ENCODE measurements around the gene RNF43.
A peak's percentile ranks its signal among the peaks of the same experiment; 100 is the strongest.

RNF43 gene

DNA sequence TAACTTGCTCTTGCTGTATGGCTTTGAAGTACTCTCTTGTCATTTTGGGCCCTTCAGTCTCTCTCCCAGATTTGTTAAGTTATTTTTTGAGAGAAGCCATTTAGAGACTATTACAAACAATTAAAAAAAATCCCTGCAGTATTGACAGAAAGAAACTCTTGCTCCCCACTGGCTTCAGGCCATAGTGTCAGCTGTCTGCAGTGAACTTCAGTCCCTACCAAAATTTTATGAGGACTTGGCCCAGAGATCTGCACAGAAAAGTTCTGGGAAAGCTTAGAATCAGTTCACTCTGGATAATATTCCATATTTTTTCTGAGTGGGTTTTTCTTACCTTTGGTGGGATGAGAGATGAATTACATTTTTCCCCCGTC lies 34.5 kb downstream of the RNF43 start:
- peaks cover 30 to 31% of the 10 kb centered on the region in 2 donors for H3K4me1 Mint-ChIP-seq (ENCODE audit: low read depth in 2 of 2)
- no peak for DNase-seq
- ATAC-seq (replicated peaks) = no peak
- no peak overlapping the region for H3K4me3 Mint-ChIP-seq
- no peaks in the 10 kb centered on the region for H3K27me3 Mint-ChIP-seq
- H3K36me3 Mint-ChIP-seq (ENCODE audit: insufficient read depth) = peaks cover 3% of the 10 kb centered on the region
- H3K9me3 Mint-ChIP-seq = no peaks in the 10 kb centered on the region
- H3K27ac Mint-ChIP-seq = peak overlapping the region; percentile 2 to 89

DNA sequence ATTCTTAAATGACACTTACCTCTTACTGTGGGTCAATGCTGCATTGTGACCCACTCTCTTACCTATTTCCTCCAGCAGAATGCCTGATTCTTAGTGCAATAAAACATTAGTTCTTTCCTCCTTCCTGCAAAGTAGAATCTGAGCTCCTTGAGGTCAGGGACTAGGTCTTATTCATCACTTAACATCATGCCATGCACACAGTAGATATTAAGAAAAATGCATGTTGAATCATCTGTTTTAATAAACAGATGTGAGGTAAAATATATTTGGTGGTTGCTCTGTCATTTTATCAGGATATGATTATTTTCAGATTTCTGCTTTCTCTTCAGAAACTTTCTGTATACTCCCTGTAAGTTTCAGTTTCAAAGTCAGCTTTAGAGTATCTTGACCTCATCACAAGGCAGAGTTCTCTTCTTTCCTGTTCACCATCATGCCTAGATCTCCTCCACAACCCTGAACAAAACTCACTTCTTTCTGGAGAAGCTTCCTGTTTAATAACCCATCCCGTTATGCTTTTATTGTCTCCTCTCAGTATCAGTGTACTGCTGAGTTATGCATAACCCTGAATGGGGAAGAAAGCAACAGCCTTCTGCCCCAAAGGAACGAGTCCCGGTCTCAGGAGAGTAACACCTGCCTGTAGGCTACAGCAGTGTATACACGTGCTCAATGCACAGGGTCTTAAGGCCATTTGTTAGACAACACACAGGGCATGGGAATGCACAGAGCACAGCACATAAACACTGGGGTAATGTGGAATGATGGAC lies 35.0 kb downstream of the RNF43 start:
- peak; percentile 56 for ATAC-seq (replicated peaks)
- peak overlapping the region; percentile 2 to 89 for H3K27ac Mint-ChIP-seq
- H3K27me3 Mint-ChIP-seq = no peaks in the 10 kb centered on the region
- no peaks in the 10 kb centered on the region for H3K9me3 Mint-ChIP-seq
- H3K4me1 Mint-ChIP-seq (ENCODE audit: low read depth in 2 of 2) = peaks cover 29 to 34% of the 10 kb centered on the region in 2 donors
- peak overlapping the region; percentile 26 to 51 for H3K4me3 Mint-ChIP-seq
- H3K36me3 Mint-ChIP-seq (ENCODE audit: insufficient read depth) = peaks cover 3% of the 10 kb centered on the region
- DNase-seq = no peak

DNA sequence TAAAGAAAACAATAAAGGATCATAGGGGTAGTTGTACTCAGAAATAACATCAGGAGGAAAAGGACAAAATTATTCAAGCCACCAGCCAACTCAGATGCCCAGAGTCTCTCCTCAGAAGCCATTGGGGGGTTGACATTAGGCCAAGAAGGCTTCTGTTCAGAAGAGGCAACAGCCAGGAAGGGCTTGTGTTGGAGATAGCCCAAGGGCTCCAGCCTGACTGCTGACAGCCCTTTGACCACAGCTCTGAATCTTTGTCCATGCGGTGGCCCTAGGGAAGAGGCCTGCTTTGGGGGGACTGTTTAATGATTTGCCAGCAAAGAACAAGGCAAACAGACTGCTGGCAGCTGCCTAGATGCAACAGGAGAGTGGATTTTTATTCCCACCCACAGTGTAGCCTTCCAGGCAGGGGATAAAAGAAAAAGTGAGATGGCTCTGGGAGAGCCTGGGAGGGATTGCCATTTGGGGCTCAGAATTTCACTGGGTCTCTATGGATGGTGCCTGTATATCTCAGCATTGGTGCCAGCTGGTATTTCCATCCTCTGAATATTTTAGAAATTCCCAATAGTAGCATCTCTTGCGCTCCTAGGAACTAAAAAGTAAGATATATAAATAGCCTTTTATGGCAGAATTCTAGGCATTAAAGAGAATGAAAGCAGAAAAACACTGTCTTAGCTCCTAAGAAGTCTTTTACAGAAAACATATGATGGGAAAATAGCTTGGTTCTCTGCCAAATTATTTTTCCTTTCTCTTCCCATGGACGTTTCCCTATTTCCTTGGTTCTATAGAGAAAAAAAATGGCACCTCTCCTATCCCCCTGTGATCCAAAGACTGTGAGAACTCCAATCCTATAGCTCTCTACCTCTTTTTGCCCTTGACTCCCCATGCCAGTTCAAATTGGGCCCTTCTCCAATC lies 36.0 kb downstream of the RNF43 start:
- ATAC-seq (replicated peaks) (no peak), DNase-seq (no peak)
- no peaks in the 10 kb centered on the region for H3K27me3 Mint-ChIP-seq
- peaks cover 25 to 36% of the 10 kb centered on the region in 2 donors for H3K4me1 Mint-ChIP-seq (ENCODE audit: low read depth in 2 of 2)
- H3K36me3 Mint-ChIP-seq (ENCODE audit: insufficient read depth) = peaks cover 3% of the 10 kb centered on the region
- H3K4me3 Mint-ChIP-seq = peak overlapping the region in 1 of 2 donors; percentile 51
- H3K27ac Mint-ChIP-seq = peak overlapping the region; percentile 64 to 89
- H3K9me3 Mint-ChIP-seq = no peaks in the 10 kb centered on the region

DNA sequence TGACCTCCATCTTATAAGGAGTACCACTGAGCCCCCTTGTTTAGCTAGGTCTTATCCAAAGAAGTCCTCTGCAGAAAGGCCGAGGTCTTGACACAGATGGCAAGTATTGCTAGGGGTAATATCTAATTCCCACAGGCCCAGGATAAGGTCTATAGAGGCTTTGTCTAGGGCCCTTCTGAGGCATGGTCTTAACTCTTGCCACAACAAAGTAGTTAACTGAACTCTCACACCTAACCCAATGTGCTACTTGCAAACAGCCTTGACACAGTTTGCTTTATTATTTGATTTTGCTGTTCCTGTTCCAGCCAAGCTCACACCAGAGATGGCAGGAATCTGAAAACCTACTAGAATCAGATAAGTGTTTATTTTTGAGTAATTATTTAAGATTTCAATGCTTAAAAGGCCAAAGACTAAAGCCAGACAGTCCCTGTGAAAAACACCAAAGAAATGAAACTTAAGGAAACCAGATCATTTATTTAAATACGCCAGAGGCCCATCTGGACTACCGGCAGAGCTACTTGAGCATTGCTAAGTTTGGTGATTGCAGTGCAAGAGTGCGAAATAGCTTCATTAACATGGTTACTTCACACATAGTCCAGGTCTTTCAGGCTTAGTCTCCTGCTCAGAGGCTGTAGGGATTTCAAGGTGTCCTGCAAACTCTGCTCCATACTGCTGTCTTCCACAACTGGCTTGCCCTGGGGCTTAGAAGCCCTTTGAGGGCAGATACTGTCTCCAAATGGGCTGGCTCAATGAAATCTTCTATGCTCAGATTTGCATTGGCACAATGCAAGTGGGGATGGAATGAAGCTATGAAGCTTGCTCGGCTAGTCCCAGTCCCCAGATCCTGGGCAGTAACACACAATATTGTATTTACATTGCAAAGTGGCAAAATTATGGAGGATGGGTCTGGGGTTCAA lies 36.9 kb downstream of the RNF43 start:
- ATAC-seq (replicated peaks) = peak; percentile 58
- H3K4me3 Mint-ChIP-seq = peak overlapping the region in 1 of 2 donors; percentile 7
- H3K27me3 Mint-ChIP-seq = no peaks in the 10 kb centered on the region
- H3K27ac Mint-ChIP-seq = peak overlapping the region in 1 of 2 donors; percentile 89
- H3K36me3 Mint-ChIP-seq (ENCODE audit: insufficient read depth) = peaks cover 3% of the 10 kb centered on the region
- peaks cover 25 to 36% of the 10 kb centered on the region in 2 donors for H3K4me1 Mint-ChIP-seq (ENCODE audit: low read depth in 2 of 2)
- no peaks in the 10 kb centered on the region for H3K9me3 Mint-ChIP-seq
- no peak for DNase-seq

DNA sequence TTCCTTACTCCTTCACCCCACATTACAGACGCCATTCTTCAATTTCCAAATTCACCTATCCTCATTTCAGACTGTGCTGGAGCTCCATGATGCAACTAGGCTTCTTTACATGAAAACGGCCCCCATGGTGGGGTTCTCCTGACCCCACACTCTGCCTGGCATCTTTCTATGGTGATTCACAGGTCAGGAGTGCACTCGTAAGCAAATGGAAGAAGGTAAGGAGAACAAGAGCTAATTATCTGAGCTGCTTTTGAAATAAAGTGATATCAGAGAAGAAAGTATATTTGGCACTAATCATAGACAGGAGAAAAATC lies 37.9 kb downstream of the RNF43 start:
- Mint-ChIP-seq H3K9me3 (no peaks in the 10 kb centered on the region), H3K4me1 (ENCODE audit: low read depth in 2 of 2) (peaks cover 25 to 36% of the 10 kb centered on the region in 2 donors), H3K36me3 (ENCODE audit: insufficient read depth) (peaks cover 3% of the 10 kb centered on the region), H3K27me3 (no peaks in the 10 kb centered on the region), H3K4me3 (peak overlapping the region in 1 of 2 donors; percentile 1), H3K27ac (peak overlapping the region in 1 of 2 donors; percentile 89)
- no peak for DNase-seq
- ATAC-seq (replicated peaks) = no peak

DNA sequence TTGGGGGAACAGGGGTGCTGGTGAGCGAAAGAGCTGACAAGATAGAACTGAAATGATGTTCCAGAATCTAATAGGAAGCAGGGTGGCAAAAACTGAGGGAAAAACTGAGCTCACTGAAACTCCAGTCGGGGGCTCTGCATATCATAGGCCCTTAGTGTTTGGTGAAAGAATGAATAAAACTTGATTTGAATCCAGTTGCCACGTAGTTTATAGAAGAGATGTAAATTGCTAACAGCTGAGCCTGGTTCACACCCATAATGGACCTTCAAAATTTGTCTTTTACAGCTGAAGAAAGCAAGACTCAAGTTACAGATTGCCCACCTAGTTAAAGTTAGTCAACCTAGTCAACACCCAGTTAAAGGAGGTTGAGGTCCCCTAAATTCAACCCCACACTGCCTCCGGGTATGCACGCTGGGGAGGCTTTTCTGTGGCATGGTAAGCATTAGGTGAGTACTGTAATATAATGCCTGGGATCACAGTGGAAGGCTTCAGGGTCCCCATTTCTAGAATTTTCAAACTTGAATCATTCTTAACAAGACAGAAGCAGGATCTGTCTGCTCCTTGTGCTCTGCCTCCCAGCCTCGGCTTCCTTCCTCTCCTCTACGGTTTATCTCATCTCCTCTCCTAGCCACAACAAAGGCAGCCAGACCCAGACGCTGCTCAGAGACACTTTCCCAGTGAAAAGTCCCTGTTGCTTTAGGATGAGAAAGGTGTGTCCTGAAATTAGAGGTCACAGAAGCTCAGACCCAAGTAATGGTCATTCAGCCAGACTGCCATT lies 38.4 kb downstream of the RNF43 start:
- Mint-ChIP-seq H3K4me1 (ENCODE audit: low read depth in 2 of 2) (peaks cover 25 to 36% of the 10 kb centered on the region in 2 donors), H3K27me3 (no peaks in the 10 kb centered on the region), H3K27ac (peak overlapping the region in 1 of 2 donors; percentile 89), H3K9me3 (no peaks in the 10 kb centered on the region), H3K36me3 (ENCODE audit: insufficient read depth) (peaks cover 3% of the 10 kb centered on the region), H3K4me3 (peak overlapping the region in 1 of 2 donors; percentile 1)
- DNase-seq (no peak), ATAC-seq (replicated peaks) (no peak)

DNA sequence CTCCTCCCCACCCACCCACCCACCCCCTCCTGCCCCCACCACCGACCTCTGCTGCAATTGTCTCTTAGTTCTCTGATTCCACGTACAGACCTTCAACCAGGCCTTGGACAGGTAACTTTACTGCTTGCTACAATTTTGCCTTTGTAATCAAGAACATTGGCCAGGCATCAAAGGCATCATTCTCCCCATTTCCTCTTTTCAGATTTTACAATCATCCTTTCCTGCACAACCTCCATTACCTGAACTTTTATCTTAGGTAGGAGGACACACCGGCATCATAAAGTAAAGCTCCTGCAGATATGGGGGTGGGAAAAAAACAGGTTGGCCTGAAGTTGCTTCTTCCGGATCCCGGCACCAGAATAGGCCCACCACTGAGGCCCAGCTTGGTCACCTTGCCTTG lies 39.7 kb downstream of the RNF43 start:
- H3K27ac Mint-ChIP-seq = no peak overlapping the region
- peaks cover 24 to 37% of the 10 kb centered on the region in 2 donors for H3K4me1 Mint-ChIP-seq (ENCODE audit: low read depth in 2 of 2)
- no peaks in the 10 kb centered on the region for H3K27me3 Mint-ChIP-seq
- DNase-seq (no peak), ATAC-seq (replicated peaks) (no peak)
- peaks cover 3% of the 10 kb centered on the region for H3K36me3 Mint-ChIP-seq (ENCODE audit: insufficient read depth)
- no peak overlapping the region for H3K4me3 Mint-ChIP-seq
- no peaks in the 10 kb centered on the region for H3K9me3 Mint-ChIP-seq

DNA sequence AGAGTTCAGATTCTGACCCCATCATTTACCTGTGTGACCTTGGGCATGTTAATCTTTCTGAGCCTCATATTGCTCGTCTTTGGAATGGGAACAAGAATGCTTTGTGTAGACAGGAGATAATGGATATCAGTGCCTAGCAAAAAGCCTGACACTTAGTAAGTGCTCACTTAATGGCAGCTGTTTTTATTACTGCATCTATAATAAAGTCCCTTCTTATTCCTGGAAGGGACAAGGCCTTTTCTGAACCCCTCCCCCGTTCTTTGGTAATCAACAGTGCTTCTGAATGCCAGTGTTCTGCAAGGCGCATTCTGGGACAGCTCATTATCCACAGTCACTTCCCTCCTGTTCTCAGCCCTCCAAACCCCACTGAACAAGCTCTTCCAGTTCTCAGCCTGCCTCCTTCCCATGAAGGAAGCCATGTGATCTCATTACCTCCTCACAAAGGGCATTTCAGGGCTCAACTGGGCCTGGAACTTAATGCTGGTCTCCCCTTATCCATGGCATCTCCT lies 40.2 kb downstream of the RNF43 start:
- H3K27ac Mint-ChIP-seq = no peak overlapping the region
- H3K9me3 Mint-ChIP-seq = no peaks in the 10 kb centered on the region
- no peak for ATAC-seq (replicated peaks)
- H3K4me1 Mint-ChIP-seq (ENCODE audit: low read depth in 2 of 2) = peaks cover 22 to 37% of the 10 kb centered on the region in 2 donors
- no peaks in the 10 kb centered on the region for H3K27me3 Mint-ChIP-seq
- H3K4me3 Mint-ChIP-seq = no peak overlapping the region
- H3K36me3 Mint-ChIP-seq (ENCODE audit: insufficient read depth) = peaks cover 3% of the 10 kb centered on the region
- DNase-seq = no peak

DNA sequence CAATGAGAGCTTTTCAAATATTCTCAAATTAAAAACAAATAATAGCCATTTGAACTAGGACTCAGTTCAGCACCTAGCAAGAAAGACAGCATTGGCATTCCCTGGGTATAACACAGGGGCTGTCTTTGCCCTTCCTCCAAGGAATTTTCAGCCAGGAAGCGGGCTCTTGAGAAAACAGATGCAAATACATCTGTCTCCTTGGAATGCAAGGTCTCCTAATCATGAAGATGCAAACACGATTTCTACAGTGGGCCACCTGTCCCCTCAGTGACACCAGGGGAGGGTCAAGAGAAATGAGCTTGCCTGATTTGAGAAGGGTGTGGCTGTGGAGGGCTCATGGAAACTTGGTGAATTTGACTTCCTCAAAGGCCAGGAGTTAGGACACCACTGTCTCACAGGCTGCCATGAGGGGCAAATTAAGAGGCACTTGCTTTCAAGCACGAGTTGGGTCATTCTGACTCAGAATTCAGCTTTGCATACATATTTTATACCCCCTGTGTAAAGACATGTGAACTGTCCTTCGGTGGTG lies 40.8 kb downstream of the RNF43 start:
- DNase-seq (no peak), ATAC-seq (replicated peaks) (no peak)
- peaks cover 3% of the 10 kb centered on the region for H3K36me3 Mint-ChIP-seq (ENCODE audit: insufficient read depth)
- no peak overlapping the region for H3K4me3 Mint-ChIP-seq
- peaks cover 19 to 37% of the 10 kb centered on the region in 2 donors for H3K4me1 Mint-ChIP-seq (ENCODE audit: low read depth in 2 of 2)
- no peak overlapping the region for H3K27ac Mint-ChIP-seq
- no peaks in the 10 kb centered on the region for H3K27me3 Mint-ChIP-seq
- no peaks in the 10 kb centered on the region for H3K9me3 Mint-ChIP-seq

DNA sequence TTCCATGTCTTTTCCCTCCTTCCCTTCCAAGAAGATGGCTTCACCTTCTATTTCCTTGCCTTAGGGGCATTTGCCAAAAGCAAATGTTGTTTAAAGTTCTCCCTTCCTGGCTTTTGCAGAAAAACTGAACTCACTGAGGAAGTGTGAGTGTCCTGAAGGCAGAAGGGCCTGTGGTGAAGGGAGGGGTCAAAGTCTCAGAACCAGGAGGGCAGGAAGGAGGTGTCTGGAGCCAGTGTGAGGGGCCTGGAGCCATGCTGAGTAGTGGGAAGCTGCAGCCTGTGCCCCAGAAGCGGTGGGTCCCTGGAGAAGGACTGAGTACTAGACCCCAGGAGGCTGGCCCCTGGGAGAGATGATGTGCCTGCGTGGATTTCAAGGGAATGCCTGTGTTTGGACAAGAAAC lies 41.5 kb downstream of the RNF43 start:
- DNase-seq (no peak), ATAC-seq (replicated peaks) (no peak)
- peak overlapping the region in 1 of 2 donors; percentile 25 for H3K27ac Mint-ChIP-seq
- H3K36me3 Mint-ChIP-seq (ENCODE audit: insufficient read depth) = peaks cover 3% of the 10 kb centered on the region
- H3K27me3 Mint-ChIP-seq = no peaks in the 10 kb centered on the region
- no peak overlapping the region for H3K4me3 Mint-ChIP-seq
- no peaks in the 10 kb centered on the region for H3K9me3 Mint-ChIP-seq
- H3K4me1 Mint-ChIP-seq (ENCODE audit: low read depth in 2 of 2) = peaks cover 20 to 38% of the 10 kb centered on the region in 2 donors

DNA sequence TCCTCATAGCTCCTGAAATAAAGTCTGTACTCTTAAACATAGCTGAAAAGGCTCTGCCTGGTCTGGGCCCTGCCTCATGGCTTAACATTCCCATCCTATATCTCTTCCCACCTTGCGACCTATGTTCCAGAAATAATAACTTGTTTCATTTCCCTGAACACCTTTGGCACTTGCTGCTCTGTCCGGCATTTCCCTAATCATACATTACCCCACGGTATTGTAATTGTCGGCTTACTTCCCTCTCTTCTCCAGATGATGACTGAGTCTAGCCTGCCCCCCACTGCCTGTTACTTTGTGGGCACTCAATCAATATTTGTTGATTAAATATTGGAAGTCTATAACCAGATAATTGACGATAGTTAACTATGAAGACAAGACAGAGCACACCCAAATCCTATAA lies 42.1 kb downstream of the RNF43 start:
- Mint-ChIP-seq H3K27me3 (no peaks in the 10 kb centered on the region), H3K9me3 (no peaks in the 10 kb centered on the region), H3K4me3 (no peak overlapping the region), H3K36me3 (ENCODE audit: insufficient read depth) (peaks cover 3% of the 10 kb centered on the region), H3K4me1 (ENCODE audit: low read depth in 2 of 2) (peaks cover 24 to 42% of the 10 kb centered on the region in 2 donors), H3K27ac (peak overlapping the region in 1 of 2 donors; percentile 25)
- ATAC-seq (replicated peaks) = no peak
- DNase-seq = no peak

DNA sequence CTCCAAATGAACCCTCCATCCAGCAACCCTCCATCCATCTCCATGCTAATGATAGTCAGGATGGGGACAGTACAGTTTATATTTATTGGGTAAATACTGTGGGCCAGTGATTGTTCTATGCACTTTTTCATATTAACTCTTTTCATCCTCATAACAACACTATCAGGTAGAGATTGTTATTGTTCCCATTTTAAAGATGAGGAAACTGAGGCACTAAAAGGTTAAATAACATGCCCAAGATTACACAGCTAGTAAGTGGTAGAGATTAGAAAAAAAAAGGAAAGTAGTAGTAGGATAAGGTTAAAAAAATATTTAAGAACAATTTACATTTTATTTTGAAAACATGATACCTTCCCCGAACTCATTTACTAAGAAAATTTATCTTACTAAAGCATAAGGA lies 43.4 kb downstream of the RNF43 start:
- H3K4me3 Mint-ChIP-seq = no peak overlapping the region
- no peaks in the 10 kb centered on the region for H3K27me3 Mint-ChIP-seq
- peaks cover 3% of the 10 kb centered on the region for H3K36me3 Mint-ChIP-seq (ENCODE audit: insufficient read depth)
- DNase-seq (no peak), ATAC-seq (replicated peaks) (no peak)
- H3K27ac Mint-ChIP-seq = no peak overlapping the region
- peaks cover 24 to 41% of the 10 kb centered on the region in 2 donors for H3K4me1 Mint-ChIP-seq (ENCODE audit: low read depth in 2 of 2)
- H3K9me3 Mint-ChIP-seq = no peaks in the 10 kb centered on the region

All from effector memory CD8-positive, alpha-beta T cell (primary cell).